HL-60/S4 treated with phorbol 12-myristate 13-acetate at 8.2 ng/mL for 4 days and 3 days (cell line): ENCODE results near the gene MX2.

ENCODE experiments used
- in situ Hi-C: fragments of 300-500 bp; cut with MboI; formaldehyde crosslinking; loops from 2 replicates; pipeline ENCODE4 v1.15.0; 2022; ENCODE audit warnings: low sequenced_read_pairs

MX2 gene

GRCh38 chr21:41432562-41433460 lies 71.0 kb downstream of the MX2 start:
- in situ Hi-C loops = no loop called here

DNA sequence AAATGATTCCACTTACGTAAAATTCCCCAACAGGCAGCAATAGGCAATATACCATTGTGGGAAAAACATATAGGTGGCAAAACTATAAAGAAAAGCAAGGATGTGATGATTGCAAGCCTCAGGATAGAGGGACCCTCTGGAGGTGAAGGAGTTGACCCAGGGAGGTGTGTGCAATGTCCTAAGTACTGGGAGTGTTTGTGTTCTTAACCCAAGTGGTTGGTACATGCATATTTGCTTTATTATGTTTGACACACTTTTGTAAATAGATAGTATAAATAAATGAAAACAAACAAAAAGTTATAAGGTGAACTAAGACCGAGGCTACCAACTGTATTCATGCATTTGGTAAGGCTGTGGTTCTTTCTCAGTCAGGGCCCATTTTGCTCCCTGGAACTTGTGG lies 71.7 kb downstream of the MX2 start:
- in situ Hi-C loops = no loop called here

- in situ Hi-C loops = no loop called here
These were observed 73.9 kb downstream of the MX2 start for GRCh38 chr21:41435706-41436105.

DNA sequence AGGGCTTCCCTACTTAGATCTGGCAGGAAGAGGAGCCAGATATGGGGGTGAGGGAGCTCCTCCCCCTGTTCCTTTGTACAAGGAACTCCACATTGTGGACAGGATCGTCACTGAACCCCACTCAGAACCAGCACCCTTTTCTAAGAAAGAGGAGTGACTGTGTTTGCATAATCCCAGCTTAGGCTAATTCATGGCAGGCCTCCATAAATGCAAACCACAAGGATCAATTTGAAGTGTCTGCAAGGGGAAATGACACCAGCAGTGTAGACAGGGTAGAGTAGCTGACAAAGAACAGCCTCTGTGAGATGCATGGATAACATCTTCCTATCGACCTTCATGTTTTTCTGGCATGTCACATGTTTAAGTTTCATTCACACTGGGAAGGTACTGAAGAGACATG lies 75.9 kb downstream of the MX2 start:
- in situ Hi-C loops = no loop called here

GRCh38 chr21:41438425-41439113 lies 76.7 kb downstream of the MX2 start:
- in situ Hi-C loops = no loop called here

DNA sequence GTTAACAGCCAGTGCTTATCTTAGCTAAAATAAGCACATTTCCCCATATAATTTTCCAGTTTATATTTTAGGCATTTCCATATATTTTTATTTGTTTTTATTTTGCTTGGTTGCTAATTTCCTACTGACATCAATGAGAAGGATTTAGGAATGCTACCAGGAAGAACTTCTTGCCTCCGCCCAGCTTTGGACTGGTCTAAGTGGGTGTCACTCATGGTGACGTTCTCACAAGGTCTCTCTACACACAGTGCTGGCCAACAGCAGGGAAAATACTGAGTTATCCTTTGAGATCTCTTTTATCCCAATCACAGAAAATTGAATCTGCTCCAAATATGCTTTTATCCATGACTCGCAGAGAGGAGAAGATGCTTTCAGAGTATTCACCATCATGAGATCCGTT lies 77.4 kb downstream of the MX2 start:
- in situ Hi-C loops = no loop called here

GRCh38 chr21:41441546-41441945 lies 79.7 kb downstream of the MX2 start:
- in situ Hi-C loops = no loop called here

DNA sequence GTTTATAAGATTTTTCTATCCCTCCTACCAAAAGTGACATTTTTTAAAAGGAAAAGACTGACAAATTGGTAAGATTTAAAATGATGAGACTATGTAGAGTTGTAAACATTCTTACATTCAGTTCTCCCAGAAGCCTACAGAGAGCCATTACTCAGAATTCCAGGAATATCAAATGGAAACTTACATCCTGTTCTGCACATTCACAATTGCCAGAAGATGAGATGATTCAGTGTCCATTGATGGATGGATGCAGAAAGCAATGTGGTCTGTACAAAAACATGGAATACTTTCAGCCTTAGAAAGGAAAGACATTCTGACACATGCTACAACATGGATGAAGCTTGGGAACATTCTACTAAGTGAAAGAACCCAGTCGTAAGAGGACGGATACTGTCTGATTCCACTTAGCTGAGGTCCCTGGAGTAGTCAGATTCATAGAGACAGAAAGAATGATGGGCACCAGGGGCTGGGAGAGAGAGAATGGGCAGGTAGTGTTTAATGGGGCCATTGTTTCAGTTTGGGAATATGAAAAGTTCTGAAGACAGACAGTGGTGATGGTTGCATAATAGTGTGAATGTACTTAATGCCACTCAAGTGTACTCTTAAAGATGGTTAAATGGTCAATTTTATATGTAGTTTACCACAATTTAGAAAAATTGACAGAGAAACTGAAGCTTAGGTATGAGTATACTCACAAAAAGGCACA lies 80.8 kb downstream of the MX2 start:
- in situ Hi-C loops = no loop called here

- in situ Hi-C loops = no loop called here
These were observed 81.7 kb downstream of the MX2 start for GRCh38 chr21:41443562-41443961.

- in situ Hi-C loops = no loop called here
These were observed 83.1 kb downstream of the MX2 start for GRCh38 chr21:41444703-41445464.

DNA sequence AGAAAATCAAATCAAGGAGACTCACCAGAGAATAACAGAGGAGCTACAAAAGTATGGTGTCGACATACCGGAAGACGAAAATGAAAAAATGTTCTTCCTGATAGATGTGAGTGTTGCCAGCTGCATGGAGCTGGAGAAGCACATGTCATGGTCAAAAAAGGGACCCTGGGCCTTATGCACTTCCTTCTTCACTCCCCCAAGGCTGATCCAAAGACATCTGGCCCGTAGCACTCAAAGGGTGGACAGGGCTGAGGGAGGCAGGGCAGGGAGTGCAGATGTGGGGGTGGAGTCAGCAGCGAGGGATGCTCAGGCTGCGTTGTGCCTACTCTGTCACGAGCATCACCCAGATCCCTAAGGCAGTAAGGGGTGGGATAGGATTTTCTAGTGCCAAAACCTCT lies 83.6 kb downstream of the MX2 start:
- in situ Hi-C loops = no loop called here

- in situ Hi-C loops = no loop called here
These were observed 84.8 kb downstream of the MX2 start for GRCh38 chr21:41446586-41446985.

- in situ Hi-C loops = no loop called here
These were observed 85.5 kb downstream of the MX2 start for GRCh38 chr21:41447356-41447755.

DNA sequence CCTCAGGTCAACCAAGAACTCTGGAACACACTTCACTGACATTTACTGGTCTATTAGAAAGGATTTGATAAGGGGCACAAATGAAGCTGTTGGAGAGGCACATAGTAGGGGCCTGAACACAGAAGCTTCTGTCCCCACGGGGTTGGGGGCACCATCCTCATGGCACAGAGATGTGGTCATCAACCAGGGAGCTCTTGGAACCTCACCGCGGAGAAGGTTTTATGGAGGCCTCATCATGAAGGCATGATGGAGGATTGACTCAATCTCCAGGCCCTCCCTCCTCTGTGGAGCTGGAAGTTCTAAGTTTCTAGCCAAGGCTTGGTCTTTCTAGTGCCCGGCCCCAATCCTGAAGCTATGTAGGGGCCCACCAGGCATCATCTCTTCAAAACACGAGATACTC lies 87.8 kb downstream of the MX2 start:
- in situ Hi-C loops = loop anchor here (10.0 kb wide), 1 partner anchor 165 kb away; no protein-coding TSS in a partner anchor

DNA sequence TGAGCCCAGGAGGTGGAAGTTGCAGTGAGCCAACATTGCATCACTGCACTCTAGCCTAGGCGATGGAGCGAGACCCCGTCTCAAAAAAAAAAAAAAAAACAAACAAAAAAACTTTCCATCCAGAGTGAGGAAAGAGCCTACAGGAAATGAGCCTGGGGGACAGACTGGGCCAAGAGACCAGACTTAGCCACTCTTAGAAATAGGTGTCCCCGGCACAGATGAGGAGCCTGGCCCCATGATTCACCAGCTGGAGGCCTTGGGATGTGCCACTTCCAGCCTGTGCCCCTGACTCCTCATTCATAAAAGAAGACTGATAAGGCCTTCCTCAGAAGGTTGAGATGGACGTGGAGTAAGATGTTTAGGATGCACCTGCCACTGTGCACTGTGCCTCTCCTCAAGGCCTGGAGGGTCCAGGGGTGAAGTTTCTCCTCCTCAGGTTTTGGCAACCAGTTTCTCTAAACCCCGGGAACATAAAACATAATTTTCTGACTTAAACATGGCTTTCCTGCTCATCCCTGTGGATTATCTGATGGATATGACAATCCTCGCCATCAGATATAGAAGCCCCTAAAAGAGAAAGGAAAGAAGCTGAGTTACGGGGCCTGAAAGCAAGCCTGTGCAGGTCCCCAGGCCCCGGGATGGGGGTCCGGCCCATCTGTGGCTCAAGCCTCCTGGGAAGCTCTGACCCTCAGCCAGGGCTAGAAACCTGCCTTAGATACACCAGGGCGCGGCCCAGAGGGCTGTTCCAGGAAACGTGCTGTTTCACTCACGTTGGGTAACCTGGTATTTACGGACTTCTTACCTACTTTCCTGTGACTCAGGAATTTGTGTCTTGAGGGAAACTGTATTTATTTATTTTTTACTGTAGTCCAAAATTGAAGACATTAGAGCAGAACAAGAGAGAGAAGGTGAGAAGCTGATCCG lies 90.2 kb downstream of the MX2 start:
- in situ Hi-C loops = loop anchor here (10.0 kb wide), 1 partner anchor 167 kb away; no protein-coding TSS in a partner anchor

GRCh38 chr21:41453198-41453597 lies 91.4 kb downstream of the MX2 start:
- in situ Hi-C loops = loop anchor here (10.0 kb wide), 1 partner anchor 168 kb away; no protein-coding TSS in a partner anchor

DNA sequence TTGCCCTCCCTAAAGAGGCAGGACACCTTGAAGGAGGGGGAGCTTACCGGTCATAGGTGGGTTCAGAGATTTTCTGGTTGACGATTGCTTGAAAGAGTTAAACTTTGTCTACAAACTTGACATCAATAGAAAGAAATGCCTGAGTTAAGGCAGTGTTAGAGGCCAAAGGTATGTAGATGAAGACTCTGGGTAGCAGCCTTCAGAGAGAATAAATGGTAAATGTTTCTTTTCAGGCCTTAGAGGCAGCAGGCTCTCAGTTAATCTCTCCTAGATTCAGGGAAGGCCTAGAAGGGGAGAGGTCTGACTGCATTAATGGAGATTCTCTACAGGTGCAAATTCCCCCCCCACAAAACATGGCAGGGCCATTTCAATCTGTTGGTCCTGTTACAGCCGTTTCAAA lies 91.9 kb downstream of the MX2 start:
- in situ Hi-C loops = loop anchor here (10.0 kb wide), 1 partner anchor 169 kb away; no protein-coding TSS in a partner anchor

DNA sequence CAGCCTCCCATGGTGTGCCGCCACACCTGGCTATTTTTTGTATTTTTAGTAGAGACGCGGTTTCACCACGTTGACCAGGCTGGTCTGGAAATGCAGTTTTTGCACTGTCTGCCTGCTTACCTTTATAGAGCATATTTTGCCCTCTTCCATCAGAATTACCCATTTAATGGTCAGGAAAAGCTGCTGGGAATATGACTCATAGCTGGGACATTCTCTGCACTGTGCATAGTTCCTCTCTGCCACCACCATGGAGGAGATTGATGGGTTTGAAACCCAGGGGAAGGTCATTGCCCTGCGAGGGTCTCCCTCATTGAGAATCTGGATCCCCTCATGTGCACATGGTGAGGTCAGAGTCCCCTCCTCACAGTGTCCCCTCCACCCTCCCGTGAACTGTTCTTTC lies 96.3 kb downstream of the MX2 start:
- in situ Hi-C loops = loop anchor here (10.0 kb wide), 1 partner anchor 173 kb away; no protein-coding TSS in a partner anchor

- in situ Hi-C loops = loop anchor here (10.0 kb wide), 1 partner anchor 174 kb away; no protein-coding TSS in a partner anchor
These were observed 96.7 kb downstream of the MX2 start for GRCh38 chr21:41458559-41458958.
